IPS-18a (cell line): ENCODE data around the gene PTPRN2.
"Not testable (repeated sequence)": the region's sequence is repeated elsewhere in the genome, so short reads cannot be mapped to it uniquely, and the experiment has no call there.

ENCODE experiments used
- H3K27ac ChIP-seq: one replicate; pipeline ENCODE4 v1.5.1; 2013; ENCODE audit warnings: low read length
- H3K27me3 ChIP-seq: one replicate; pipeline ENCODE4 v1.6.1; 2013; ENCODE audit warnings: mild to moderate bottlenecking, low read length; ENCODE audit not compliant: control insufficient read depth, insufficient read depth
- H3K36me3 ChIP-seq: one replicate; pipeline ENCODE4 v1.6.1; 2013; ENCODE audit warnings: low read depth, low read length; ENCODE audit not compliant: control insufficient read depth
- H3K4me1 ChIP-seq: one replicate; pipeline ENCODE4 v1.6.1; 2013; ENCODE audit warnings: low read depth, low read length; ENCODE audit not compliant: control insufficient read depth
- H3K4me3 ChIP-seq: one replicate; pipeline ENCODE4 v1.5.1; 2013; ENCODE audit warnings: low read length
- H3K9ac ChIP-seq: one replicate; pipeline ENCODE4 v1.6.1; 2013; ENCODE audit warnings: mild to moderate bottlenecking, low read length, moderate library complexity
- H3K9me3 ChIP-seq: one replicate; pipeline ENCODE4 v1.6.1; 2013; ENCODE audit warnings: low read depth, low read length; ENCODE audit not compliant: control insufficient read depth

The PTPRN2 gene

DNA sequence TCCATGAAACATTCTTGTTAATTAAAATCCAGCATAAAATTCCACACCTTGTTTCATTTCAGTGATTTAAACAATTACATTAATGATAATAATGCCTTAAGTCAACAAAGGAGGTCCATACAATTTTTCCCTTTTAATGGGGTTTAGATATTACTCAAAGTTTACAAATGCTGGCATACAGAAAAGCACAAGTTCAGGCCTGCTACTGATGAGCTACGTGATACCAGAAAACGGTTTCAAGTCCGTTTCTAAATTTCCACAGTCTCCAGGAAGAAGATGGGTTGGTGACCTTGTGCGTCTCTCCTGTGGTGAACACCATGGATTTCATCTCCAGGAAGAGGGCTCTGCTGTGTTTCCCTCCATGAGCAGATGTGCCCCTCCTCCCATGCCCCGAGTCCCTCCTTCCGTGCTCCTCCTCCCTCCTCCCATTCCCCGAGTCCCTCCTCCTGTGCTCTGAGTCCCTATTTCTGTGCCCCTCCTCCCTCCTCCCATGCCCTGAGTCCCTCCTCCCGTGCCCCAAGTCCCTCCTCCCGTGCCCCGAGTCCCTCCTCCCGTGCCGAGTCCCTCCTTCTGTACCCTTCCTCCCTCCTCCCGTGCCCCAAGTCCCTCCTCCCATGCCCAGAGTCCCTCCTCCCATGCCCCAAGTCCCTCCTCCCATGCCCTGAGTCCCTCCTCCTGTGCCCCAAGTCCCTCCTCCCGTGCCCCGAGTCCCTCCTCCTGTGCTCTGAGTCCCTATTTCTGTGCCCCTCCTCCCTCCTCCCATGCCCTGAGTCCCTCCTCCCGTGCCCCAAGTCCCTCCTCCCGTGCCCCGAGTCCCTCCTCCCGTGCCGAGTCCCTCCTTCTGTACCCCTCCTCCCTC is 201.9 kb downstream of the PTPRN2 start:
- H3K9me3 ChIP-seq, H3K36me3 ChIP-seq, H3K9ac ChIP-seq, H3K27me3 ChIP-seq, H3K27ac ChIP-seq, H3K4me3 ChIP-seq: not testable (repeated sequence)
- H3K4me1 ChIP-seq, result peaks cover 12% of the 10 kb centered on the region

DNA sequence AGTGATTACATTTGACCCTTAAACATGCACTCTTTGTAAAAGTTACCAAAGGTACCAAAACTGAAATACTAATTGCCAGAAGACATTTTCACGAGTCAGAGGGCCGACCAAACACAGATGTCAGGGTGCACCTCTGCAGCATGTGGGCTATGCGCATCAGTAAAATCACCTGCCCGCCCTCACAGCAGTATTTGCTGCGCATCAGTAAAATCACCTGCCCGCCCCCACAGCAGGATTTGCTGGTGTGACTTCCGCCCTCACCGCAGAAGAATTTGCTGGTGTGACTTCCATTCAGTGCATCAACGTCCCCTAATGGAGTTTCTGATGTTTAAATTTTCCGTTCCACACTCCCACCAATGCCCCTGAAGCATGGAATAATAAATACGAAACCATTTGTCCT is 202.9 kb downstream of the PTPRN2 start:
- Histone ChIP-seq H3K4me1 (peaks cover 12% of the 10 kb centered on the region), H3K27me3 (no peaks in the 10 kb centered on the region), H3K4me3 (no peak overlapping the region), H3K27ac (no peak overlapping the region), H3K9ac (no peak overlapping the region), H3K9me3 (no peaks in the 10 kb centered on the region), H3K36me3 (no peaks in the 10 kb centered on the region)

DNA sequence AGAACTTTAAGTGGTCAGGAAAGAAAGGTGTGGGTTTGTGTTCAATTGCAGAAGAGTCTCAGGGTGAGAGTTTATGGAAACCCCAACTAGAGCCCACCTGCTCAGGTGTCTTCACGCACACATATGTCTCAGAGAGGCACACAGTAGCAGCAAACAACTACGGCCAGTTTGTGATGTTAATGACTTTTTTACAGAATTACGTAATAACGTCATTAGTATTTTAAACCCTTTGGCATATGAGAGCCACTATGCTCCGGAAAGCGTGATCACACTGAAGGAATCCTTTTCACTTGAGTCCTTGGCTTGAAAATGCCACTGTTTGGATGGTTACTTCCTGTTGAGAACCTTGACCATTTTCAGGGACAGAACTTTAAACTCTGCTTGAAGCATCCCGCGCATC is 204.0 kb downstream of the PTPRN2 start:
- H3K4me3 ChIP-seq, result no peak overlapping the region
- H3K9ac ChIP-seq, result no peak overlapping the region
- no peak overlapping the region for H3K27ac ChIP-seq
- H3K9me3 ChIP-seq, result no peaks in the 10 kb centered on the region
- H3K36me3 ChIP-seq, result no peaks in the 10 kb centered on the region
- peaks cover 12% of the 10 kb centered on the region for H3K4me1 ChIP-seq
- no peaks in the 10 kb centered on the region for H3K27me3 ChIP-seq

DNA sequence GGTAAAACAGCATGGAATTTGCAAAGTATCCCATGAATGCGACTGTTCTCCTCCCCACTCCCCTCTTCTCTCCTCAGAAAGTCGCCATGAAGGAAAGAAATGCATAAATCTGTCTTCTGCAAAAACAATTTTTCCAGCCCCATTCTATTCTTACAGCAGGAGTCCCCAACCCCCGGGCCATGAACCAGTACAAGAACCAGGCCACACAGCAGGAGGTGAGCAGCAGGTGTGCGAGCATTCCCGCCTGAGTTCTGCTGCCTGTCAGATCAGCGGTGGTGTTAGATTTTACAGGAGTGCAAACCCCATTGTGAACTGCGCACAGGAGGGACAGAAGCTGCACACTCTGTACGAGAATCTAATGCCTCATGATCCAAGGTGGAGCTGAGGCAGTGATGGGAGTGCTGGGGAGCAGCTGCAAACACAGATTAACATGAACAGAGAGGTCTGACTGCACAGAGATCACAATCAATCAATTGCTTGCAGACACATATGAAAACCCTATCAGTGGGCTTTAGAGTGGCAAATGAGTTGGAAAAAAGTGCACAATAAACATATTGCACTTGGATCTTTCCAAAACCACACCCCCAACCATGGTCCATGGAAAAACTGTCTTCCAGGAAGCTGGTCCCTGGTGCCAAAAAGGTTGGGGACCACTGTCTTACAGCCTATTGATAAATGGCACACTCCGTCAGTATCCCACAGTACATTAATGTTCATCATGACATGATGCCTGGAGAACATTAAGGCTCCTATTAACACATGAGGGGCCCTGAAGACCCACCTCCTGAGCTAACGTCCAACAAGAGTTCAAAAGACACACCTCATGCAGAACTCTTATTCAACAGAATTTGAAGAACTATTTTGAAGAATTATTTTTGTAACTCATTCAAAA is 205.0 kb downstream of the PTPRN2 start:
- no peaks in the 10 kb centered on the region for H3K27me3 ChIP-seq
- H3K27ac ChIP-seq, result no peak overlapping the region
- peaks cover 12% of the 10 kb centered on the region for H3K4me1 ChIP-seq
- no peak overlapping the region for H3K4me3 ChIP-seq
- no peaks in the 10 kb centered on the region for H3K9me3 ChIP-seq
- H3K9ac ChIP-seq, result no peak overlapping the region
- H3K36me3 ChIP-seq, result no peaks in the 10 kb centered on the region

DNA sequence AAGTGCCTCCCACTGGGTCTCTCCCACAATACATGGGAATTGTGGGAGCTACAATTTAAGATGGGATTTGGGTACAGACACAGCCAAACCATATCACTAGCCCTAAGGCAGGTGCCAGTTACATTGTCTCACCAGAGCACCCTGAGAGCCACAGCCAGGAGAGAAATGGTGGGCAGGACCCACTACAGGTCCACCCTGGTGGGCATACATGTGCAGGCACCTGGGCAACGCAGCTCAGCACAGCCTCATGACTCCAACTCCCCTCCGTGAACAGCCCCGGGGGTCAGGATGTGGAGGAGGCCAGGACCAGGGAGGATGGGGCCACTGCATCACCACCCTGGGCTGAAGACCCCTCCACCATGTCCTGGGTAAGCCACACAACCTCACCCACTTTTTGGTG is 205.7 kb downstream of the PTPRN2 start:
- H3K27ac ChIP-seq, result no peak overlapping the region
- no peaks in the 10 kb centered on the region for H3K36me3 ChIP-seq
- no peak overlapping the region for H3K9ac ChIP-seq
- H3K4me1 ChIP-seq, result peaks cover 12% of the 10 kb centered on the region
- H3K9me3 ChIP-seq, result no peaks in the 10 kb centered on the region
- no peaks in the 10 kb centered on the region for H3K27me3 ChIP-seq
- no peak overlapping the region for H3K4me3 ChIP-seq

DNA sequence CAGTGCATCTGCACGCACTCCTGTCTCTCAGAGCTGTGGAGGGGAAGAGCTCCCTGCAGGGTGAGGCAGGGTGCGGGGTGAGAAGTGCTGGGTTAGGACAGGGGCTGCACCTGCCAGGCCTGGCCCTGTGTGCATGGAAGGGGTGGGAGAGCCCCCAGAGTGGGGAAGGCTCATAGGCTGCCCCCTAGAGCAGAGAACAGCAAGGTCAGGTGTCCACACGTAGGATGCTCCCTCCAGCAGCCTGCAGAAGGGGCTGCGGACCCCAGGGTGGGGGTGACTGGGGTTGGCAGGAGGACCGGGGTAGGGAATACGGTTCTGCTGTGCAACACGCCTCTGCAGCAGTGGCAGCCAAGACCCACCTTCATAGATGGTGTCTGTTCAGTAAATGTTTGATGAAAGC is 208.6 kb downstream of the PTPRN2 start:
- H3K9ac ChIP-seq, result no peak overlapping the region
- H3K27me3 ChIP-seq, result no peaks in the 10 kb centered on the region
- H3K4me3 ChIP-seq, result no peak overlapping the region
- H3K27ac ChIP-seq, result no peak overlapping the region
- H3K9me3 ChIP-seq, result no peaks in the 10 kb centered on the region
- no peaks in the 10 kb centered on the region for H3K4me1 ChIP-seq
- no peaks in the 10 kb centered on the region for H3K36me3 ChIP-seq

DNA sequence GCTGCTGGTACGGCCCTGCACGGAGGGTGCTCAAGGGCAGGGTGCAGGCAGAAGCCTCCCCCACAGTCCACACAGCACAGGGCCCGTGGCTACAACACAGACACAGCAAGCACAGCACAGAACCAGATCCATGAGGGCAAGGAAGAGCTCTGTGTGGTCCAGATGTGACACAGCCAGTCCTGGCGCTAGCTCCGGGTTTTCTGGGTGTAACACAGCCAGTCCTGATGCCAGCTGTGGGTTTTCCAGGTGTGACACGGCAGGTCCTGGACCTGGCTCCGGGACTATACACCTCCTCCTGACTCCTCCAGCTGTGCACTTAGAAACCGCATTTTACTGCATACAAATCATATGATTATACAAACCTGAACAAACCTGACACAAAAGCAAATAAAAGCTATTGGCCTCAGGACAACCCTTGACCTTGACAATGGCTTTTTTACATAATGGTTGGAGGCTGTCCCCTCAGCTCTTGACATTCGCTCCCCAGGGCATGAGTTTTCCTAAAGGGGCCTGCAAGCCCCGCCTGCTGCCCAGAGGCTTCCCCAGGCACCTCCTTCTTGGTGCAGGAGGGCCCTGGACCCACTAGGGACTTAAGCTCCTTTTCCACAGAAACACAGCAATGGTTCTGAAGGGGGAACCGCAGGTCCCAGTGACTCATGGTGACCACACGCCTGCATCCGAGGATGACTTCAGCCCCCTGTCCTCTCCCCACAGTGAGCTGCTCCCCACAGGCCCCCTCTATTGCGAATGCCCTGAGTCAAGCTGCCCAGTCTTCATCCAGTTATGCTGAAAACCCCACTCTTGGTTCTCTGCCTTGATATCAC is 209.6 kb downstream of the PTPRN2 start:
- no peaks in the 10 kb centered on the region for H3K36me3 ChIP-seq
- H3K4me1 ChIP-seq, result no peaks in the 10 kb centered on the region
- H3K27me3 ChIP-seq, result no peaks in the 10 kb centered on the region
- H3K9me3 ChIP-seq, result no peaks in the 10 kb centered on the region
- no peak overlapping the region for H3K4me3 ChIP-seq
- no peak overlapping the region for H3K27ac ChIP-seq
- no peak overlapping the region for H3K9ac ChIP-seq

DNA sequence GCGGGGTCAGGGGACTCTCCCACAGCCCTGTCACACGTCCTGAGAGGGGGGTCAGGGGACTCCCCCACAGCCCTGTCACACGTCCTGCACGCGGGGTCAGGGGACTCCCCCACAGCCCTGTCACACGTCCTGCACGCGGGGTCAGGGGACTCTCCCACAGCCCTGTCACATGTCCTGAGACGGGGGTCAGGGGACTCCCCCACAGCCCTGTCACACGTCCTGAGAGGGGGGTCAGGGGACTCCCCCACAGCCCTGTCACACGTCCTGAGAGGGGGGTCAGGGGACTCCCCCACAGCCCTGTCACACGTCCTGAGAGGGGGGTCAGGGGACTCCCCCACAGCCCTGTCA is 210.8 kb downstream of the PTPRN2 start:
- H3K27me3 ChIP-seq, H3K9me3 ChIP-seq, H3K4me3 ChIP-seq, H3K9ac ChIP-seq, H3K36me3 ChIP-seq, H3K4me1 ChIP-seq, H3K27ac ChIP-seq: not testable (repeated sequence)

DNA sequence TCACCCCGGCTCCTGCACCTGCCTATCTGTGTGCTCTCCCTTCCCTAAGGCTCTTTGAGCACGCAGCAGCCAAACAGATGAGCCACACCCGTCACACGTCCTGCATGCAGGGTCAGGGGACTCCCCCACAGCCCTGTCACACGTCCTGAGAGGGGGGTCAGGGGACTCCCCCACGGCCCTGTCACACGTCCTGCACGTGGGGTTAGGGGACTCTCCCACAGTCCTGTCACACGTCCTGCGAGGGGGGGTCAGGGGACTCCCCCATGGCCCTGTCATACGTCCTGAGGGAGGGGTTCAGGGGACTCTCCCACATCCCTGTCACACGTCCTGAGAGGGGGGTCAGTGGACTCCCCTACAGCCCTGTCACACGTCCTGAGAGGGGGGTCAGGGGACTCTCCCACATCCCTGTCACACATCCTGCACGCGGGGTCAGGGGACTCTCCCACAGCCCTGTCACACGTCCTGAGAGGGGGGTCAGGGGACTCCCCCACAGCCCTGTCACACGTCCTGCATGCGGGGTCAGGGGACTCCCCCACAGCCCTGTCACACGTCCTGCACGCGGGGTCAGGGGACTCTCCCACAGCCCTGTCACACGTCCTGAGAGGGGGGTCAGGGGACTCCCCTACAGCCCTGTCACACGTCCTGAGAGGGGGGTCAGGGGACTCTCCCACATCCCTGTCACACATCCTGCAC is 211.3 kb downstream of the PTPRN2 start:
- H3K4me1 ChIP-seq, H3K36me3 ChIP-seq, H3K27ac ChIP-seq, H3K4me3 ChIP-seq, H3K27me3 ChIP-seq, H3K9me3 ChIP-seq, H3K9ac ChIP-seq: not testable (repeated sequence)

DNA sequence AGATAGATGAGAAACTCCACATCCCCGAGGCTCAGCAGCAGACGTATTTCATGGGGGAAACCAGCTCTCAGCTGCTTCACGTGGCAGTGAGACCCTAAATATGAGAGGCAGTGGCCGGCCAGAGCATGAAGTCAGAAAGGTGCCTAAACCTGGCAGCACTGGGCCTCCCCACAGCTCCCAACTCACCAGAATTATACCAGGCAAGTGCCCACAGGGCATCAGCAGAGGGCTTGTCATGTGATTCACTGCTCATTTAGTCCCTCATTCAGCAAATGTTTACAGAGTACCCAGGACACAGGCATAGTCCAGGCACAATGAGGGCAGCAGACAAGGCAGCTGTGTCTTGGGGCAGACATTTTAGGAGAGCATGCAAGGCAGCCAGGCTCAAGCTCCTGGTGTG is 212.6 kb downstream of the PTPRN2 start:
- Histone ChIP-seq H3K27ac (no peak overlapping the region), H3K27me3 (no peaks in the 10 kb centered on the region), H3K4me3 (no peak overlapping the region), H3K36me3 (no peaks in the 10 kb centered on the region), H3K4me1 (no peaks in the 10 kb centered on the region), H3K9me3 (no peaks in the 10 kb centered on the region), H3K9ac (no peak overlapping the region)

DNA sequence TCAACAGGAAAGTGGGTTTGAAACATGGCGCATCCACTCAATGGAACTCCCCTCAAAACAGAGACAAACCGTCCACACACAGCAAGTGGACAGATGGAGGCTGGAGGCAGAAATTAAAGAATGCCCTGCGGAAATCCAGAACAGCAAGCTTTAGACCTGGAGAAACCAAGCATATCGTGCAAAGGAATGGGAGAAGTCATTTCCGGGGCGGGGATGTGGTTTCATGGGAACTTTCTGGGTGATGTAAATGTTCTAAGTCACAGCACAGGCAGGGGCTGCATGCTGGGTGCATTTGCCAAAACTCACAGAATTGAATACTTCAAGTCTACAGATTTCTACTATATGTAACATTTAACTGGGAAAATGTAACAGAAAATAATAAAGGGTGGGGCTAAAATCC is 213.0 kb downstream of the PTPRN2 start:
- no peak overlapping the region for H3K9ac ChIP-seq
- no peaks in the 10 kb centered on the region for H3K4me1 ChIP-seq
- H3K27ac ChIP-seq, result no peak overlapping the region
- no peak overlapping the region for H3K4me3 ChIP-seq
- H3K9me3 ChIP-seq, result no peaks in the 10 kb centered on the region
- no peaks in the 10 kb centered on the region for H3K36me3 ChIP-seq
- no peaks in the 10 kb centered on the region for H3K27me3 ChIP-seq
